ENCODE measurements around the gene KDM4C.
"Not testable (repeated sequence)": the region's sequence is repeated elsewhere in the genome, so short reads cannot be mapped to it uniquely, and the experiment has no call there.

Gene KDM4C

DNA sequence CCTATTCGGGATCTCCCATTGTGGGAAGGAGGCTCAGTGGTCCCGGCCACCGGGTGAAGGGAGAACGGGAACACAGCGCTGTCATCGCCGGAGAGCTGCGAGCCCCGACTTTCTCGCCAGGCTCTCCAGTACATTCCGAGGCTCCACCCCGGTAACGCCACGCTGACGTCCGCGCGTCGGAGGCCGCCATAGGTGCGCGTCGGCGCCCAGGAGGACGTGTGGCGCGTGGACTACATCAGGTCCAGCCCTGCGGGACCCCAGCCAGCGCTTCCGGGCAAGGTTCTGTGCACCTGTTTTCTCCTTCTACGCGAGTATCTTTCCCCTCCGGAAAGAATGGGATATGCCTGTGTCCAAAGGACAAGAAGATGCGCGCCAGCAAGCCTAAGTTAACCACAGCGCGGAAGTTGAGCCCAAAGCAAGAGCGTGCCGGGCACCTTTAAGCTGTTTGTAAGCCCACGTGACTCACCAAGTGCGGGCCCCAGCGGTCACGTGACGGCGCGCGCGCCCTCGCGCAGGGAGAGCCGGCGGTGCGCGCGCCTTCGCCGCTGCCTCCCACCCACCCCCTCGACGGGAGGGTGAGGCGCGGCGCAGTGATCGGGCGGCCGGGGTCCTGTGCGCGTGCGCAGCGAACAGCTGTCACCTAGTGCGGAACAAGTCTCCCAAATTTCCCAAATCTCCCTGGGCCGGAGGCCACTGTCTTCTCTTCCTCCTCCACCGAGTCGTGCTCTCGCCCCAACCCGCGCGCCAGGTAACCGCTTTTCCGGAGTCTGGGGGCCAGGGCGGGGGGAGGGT is at the start of gene KDM4C:
Gene KDM4C (plus strand): TSS at position 518 of the 792 bp plus-strand sequence. CDS start 35,016 bp downstream, outside the sequence.
- peak; percentile 90 for DNase-seq (ENCODE audit: low read depth, low spot score)

DNA sequence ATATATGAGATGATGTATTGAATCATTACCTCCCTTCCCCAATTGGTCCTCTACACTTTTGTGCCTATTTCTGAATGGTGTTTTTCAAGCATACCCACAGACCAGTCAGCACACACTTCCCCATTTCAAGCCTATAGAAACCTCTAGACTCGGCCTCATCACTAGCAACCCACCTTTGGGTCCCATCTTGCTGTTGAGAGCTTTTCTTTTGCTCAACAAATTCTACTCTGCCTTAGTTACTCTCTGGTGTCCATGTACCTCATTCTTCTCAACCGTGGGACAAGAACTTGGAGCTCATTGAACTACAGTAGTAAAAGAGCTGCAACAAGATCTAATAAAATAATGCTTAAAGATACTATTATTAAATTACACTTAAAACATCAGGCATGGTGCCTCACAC is 49.0 kb upstream of the KDM4C start:
- no peak for DNase-seq (ENCODE audit: low read depth, low spot score)

DNA sequence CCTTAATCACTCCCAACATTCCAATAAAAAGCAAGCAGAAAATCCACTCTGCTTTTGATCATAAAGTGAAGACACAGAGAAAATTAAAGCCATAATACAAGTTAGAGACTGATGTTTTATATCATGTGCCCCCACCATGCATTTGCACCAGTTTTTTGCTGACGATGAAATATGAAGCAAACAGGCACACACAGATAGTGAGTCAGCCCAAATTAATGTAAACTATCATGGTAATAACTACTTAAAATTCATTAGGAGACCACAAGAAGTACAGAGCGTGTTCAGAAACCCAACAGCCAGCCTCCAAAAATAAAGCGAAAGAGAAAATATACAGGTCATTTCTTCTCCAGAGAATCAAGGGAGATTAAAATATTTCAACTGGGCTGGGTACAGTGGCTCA is 46.4 kb upstream of the KDM4C start:
- no peak for DNase-seq (ENCODE audit: low read depth, low spot score)

DNA sequence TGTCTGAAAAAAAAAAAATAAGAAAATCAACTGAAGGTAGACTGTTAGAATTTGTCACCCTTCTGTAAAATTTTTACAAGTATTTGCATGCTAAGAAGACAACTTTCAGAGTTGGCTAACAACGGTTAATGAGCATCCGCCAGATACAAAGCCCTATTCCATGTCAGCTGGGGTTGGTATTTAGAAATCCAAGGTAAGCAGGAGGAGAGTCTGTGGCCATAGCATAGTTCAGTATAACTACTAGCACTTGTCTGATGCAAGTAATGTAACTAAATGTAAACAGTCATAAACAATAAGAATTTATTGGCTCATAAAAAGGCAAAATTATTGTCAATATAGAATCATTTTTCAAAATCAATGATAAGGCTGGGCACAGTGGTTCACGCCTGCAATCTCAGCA is 45.7 kb upstream of the KDM4C start:
- DNase-seq (ENCODE audit: low read depth, low spot score): no peak

DNA sequence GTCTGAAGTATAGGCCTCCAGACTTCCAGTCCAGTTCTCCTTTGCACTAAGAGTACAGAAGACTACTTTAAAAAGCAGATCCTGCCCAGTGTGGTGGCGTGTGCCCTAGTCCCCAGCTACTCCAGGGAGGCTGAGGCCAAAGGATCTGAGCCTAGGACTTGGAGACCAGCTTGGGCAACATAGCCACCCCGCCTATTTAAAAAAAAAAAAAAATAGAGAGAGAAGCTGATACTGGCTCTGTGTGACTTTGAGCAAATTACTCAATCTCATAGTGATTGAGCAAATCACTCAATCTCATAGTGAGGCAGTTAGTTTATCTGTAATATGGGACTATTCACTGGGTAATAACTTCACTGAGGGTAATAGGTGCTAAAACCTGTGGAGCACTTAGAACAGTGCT is 43.6 kb upstream of the KDM4C start:
- no peak for DNase-seq (ENCODE audit: low read depth, low spot score)

DNA sequence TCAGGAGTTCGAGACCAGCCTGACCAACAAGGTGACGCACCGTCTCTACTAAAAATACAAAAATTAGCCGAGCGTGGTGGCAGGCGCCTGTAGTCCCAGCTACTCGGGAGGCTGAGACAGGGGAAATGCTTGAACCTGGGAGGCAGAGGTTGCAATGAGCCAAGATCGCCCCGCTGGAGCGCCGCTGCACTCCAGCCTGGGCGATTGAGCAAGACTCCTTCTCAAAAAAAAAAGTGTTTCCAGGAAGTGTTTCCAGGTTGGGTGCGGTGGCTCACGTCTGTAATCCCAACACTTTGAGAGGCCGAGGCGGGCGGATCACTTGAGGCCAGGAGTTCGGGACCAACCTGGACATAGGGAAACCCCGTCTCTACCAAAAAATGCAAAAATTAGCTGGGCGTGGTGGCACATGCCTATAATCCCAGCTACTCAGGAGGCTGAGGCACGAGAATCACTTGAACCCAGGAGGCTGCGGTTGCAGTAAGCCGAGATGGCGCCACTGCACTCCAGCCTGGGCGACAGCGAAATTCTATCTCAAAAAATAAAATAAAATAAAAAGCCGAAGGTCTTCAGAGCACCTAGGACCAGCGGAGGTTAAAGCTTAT is 42.5 kb upstream of the KDM4C start:
- not testable (repeated sequence) for DNase-seq (ENCODE audit: low read depth, low spot score)

DNA sequence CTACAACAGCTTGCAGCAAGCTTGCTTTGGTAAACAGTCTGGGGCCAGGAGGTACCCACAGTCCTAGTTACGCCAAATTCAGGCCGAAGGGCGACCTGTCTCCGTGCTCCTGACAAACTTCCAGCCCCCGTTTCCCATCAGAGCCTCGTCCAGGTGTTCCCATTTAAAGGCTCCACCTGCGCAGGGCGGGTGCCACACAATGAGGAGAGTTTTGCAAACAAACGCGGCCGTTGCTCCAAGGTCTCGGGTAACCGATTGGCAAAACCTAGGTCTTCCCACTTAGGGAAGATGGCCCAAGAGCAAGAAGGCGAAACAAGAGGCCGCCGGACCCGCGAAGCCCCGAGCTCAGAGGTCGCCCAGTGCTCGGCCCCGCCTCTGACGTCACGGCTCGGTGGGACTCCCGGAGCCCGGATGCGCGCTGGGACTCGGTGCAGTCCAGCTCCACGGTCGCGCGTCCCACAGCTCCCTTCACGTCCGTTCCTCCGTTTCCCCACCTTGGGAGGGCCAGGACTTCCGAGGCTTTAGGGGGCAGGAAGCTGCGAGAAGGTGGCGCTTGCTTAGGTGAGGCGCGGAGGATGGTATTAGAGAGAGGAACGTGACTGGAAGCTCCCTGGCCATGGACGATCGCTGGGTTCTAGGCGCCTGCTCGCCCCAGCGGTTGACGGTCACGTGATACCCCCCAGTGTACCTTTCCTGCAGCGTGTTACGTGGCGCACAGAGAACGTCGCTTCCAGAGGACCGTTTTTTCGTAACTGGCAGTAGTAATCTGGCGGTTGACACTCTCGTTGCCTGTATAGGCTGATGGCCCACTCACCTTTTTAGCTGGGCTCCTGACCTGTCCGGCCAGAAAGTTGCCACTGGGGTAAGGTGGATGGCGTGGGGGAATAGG is 41.8 kb upstream of the KDM4C start:
- no peak for DNase-seq (ENCODE audit: low read depth, low spot score)

DNA sequence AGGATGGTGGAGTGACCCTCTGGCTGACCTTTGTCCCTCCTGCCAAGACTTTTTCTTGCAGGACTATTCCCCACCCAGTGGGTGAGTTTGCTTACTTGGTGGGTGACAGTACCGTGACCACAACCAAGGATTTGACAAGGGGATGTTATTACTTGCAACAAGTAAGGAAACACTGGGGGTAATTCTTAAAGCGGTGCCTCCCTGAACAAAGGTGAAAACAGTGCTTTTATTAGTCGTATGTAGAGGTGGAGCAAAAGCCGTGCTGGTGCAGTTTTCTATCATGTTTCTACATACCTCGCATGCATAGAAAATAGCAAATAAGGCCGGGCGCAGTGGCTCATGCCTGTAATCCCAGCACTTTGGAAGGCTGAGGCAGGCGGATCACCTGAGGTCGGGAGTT is 41.0 kb upstream of the KDM4C start:
- DNase-seq (ENCODE audit: low read depth, low spot score): no peak

DNA sequence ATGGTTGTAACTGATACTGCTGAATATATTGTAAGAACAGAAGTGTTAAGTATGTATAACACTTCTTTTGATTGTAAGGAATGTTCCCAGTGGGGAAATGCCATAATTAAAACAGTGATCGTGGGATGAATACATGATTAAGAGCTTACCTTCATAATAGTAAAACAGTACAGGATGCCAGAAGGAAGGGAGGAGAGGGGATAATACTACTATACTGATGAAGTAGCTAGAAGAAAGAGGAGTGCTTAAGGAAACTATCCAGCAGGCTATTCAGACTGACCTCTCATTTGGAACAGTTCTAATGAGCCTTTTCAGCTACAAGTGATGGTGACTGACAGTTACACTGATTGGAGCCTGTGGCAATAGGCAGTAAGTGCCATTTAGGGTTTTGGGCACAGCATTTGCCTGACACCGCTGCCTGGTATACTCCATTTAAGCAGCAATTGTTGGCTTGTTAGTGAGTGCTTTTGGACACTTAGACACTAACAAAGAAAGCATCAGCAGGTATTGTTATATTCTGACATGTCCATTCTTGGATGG is 33.8 kb upstream of the KDM4C start:
- DNase-seq (ENCODE audit: low read depth, low spot score): no peak

DNA sequence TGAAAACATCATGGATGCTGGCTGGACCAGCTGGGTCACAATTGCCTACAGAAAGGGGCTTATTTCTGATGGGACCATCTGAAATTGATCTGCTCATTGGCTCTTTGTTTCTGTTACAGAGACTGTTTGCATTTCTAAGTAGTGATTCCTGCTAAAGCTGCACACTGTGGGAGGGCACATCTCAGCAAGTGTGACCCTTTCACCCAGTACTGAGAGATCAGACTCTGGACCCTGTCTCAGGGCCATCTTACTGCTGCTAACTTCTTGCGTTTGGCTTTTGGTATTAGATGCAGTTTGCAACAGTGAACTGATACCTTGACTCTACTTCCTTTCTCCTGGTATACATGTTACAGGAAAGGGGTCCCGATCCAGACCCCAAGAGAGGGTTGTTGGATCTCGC is 24.5 kb upstream of the KDM4C start:
- no peak for DNase-seq (ENCODE audit: low read depth, low spot score)

DNA sequence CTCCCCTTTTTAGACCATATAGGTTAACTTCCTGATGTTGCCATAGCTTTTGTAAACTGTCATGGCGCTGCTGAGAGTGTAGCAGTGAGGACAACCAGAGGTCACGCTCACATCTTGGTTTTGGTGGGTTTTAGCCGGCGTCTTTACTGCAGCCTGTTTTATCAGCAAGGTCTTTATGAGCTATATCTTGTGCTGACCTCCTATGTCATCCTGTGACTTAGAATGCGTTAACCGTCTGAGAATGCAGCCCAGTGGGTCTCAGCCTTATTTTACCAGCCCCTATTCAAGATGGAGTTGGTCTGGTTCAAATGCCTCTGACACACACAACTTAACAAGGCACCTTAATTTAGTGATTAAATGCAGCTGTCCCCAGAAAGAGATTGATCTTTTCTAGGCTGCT is 23.9 kb upstream of the KDM4C start:
- DNase-seq (ENCODE audit: low read depth, low spot score): no peak

DNA sequence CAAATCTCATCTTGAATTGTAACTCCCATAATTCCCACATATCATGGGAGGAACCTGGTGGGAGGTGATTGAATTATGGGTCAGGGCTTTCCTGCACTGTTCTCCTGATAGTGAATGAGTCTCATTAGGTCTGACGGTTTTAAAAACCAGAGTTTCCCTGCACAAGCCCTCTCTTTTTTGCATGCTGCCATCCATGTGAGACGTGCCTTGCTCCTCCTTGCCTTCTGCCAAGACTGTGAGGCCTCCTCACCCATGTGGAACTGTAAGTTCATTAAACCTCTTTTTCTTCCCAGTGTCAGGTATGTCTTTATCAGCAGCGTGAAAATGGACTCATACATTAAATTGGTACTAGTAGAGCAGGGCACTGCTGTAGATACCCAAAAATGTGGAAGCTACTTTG is 22.4 kb upstream of the KDM4C start:
- no peak for DNase-seq (ENCODE audit: low read depth, low spot score)

DNA sequence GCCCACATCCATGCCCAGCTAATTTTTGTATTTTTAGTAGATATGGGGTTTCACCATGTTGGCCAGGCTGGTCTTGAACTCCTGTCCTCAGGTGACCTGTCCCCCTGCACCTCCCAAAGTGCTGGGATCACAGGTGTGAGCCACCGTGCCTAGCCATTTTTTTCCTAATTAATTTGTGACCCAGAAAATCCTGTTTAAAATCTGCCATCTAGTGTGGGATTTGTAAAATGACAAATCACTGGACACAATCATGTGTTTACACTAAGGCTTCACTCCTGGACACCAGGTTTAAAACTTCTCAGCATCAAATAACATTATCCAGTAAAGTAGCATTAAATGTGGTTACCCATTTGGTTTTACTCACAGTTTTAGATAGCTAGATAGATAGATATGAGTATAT is 18.6 kb upstream of the KDM4C start:
- DNase-seq (ENCODE audit: low read depth, low spot score): no peak

DNA sequence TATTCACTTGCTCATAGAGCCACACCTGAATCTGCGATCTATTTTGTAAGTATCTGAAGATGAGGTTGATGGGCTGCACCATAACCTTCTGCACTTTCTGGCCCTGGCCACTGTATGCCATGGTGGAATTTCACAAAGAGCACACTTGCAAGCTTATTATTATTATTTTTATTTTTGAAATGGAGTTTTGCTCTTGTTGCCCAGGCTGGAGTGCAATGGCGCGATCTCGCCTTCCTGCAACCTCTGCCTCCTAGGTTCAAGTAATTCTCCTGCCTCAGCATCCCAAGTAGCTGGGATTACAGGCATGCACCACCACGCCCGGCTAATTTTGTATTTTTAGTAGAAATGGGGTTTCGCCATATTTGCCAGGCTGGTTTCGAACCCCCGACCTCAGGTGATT is 8.9 kb upstream of the KDM4C start:
- not testable (repeated sequence) for DNase-seq (ENCODE audit: low read depth, low spot score)

DNA sequence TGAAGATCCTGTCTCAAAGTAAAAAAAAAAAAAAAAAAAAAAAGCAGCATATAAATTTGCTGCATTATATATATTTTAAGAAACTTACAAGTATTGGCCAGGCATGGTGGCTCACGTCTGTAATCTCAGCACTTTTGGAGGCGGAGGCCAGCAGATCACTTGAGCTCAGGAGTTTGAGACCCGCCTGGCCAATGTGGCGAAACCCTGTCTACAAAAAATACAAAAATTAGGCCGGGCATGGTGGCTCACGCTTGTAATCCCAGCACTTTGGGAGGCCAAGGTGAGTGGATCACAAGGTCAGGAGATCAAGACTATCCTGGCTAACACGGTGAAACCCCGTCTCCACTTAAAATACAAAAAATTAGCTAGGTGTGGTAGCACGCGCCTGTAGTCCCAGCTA is 2.9 kb upstream of the KDM4C start:
- not testable (repeated sequence) for DNase-seq (ENCODE audit: low read depth, low spot score)

DNA sequence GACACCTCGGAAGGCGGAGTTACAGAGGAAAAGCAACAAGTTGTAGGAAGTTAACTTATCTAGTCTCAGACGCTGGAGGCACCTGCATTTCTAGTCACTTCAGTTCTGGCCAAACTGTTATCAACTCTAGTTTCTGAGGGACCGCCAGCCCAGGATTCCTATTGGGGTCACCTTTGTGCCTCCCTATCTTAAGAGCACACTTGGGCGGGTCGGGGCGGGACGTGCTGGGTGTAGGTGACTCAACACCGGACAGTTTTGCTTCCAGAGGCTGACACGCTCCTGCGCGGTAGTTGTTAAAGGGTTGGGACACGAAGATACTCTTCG is 679 bp upstream of the KDM4C start:
- DNase-seq (ENCODE audit: low read depth, low spot score): no peak

DNA sequence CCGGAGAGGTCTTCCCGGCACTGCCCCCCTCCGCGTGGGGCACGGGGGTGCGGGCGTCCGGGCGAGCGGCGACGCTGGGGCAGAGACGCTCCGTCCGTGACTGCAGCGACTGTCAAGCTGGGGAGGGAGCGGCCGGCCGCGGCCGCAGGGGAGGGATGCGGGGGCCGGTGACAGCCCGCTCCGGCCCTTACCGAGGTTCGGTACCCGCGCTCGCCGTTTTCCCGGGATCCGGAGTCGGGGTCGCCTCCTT is 400 bp downstream of the KDM4C start:
- DNase-seq (ENCODE audit: low read depth, low spot score): no peak

DNA sequence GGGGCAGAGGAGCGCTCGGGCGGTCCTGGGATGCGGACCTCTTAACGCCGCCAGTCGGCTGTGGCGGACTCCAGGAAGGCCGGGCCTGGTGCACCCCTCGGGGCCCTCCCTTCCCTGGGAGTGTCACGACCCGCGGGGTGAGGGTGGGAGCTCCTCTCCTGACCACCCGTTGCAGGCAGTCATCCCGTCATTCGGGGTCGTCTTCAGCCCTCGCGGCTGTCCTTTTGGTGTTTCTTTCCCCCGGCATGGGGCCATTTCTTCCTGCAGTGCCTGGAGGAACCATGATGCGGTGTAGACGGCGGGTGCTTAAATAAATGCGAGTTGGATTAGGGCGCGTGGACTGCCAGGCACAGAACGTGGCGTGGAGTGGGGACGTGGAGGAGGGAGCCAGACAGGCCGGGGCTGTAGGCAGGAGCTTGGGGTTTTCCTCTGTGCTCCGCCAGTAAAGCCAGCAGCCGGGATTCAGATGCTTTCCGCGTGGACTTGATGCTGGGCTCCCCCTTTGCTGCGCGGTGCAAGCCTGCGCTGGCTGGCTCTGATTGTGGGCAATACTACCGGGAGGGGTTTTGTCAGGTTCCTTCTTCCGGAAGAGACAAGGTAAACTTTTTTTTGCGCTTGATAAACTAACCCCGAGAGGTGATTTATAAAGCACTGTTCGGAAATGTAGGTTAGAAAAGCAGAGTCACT is 868 bp downstream of the KDM4C start:
- no peak for DNase-seq (ENCODE audit: low read depth, low spot score)

DNA sequence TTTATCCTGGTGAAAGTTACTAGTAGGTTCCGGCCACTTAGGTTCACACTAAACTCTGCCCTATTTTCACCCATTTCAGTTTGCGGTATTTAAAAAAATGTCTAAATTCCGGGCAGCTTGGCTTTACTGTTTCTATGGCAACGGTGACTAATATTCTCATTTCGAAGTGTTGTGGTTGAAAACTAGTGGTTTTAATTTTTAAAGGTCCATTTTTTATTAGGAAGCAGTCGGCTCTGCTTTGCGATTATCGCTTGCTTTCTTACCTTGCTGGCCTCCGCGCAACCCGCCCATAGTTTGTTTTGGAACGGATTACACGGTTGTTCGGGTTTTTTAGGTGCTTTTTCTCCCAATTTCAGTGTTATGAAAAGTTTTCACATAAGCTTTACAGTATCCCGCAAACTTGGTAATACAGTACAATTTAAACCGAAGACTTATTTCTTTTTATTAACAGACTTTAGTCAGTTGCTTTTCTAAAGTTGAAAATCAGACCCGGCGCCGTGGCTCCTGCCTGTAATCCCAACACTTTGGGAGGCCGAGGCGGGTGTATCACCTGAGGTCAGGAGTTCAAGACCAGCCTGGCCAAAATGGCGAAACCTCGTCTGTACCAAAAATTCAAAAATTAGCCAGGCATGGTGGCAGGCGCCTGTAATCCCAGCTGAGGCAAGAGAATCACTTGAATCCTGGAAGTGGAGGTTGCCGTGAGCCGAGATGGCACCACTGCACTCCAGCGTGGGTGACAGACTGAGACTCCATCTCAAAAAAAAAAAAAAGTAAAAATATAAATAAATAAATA is 1.6 kb downstream of the KDM4C start:
- no peak for DNase-seq (ENCODE audit: low read depth, low spot score)

DNA sequence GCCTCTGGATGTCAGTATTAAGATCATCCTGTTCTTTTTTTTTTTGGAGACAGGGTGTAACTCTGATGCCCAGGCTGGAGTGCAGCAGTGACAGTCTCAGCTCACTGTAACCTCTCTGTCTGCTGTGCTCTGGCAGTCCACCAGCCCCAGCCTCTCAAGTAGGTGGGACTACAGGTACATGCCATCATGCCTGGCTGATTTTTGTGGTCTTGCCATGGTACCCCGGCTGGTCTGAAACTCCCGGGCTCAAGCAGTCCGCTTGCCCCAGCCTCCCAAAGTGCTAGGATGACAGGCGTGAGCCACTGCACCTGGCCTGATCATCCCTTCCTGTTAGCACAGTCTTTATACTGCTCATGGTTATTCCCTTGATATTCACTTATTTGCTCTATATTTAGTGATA is 3.5 kb downstream of the KDM4C start:
- no peak for DNase-seq (ENCODE audit: low read depth, low spot score)

DNA sequence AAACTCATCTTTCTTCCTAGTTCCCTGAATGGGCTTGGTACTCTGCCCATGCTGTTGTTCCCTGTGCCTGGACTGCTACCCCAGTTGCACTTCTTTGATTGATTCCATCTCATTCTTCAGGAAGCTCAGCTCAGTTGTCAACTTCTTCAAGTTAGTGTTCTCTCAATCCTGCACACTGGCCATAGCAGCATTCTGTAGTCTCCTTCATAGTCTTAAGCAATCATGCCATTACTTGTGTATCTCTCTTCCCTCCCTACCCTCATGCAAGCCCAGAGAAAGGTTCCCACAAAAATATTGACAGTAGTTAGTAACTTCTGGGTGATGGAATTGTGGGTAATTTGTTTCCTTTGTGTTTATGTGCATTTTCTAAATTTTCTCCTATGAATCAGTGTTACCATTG is 5.5 kb downstream of the KDM4C start:
- no peak for DNase-seq (ENCODE audit: low read depth, low spot score)
